ENCODE data around the gene AKAP5. TPM values are rescaled to one million over a fixed set of nuclear protein-coding genes. Genes with fewer than 3 reads are reported as not detected.

The AKAP5 gene
- total RNA-seq, 2 donors from 2014 or later, result 0.51 to 0.82 TPM

DNA sequence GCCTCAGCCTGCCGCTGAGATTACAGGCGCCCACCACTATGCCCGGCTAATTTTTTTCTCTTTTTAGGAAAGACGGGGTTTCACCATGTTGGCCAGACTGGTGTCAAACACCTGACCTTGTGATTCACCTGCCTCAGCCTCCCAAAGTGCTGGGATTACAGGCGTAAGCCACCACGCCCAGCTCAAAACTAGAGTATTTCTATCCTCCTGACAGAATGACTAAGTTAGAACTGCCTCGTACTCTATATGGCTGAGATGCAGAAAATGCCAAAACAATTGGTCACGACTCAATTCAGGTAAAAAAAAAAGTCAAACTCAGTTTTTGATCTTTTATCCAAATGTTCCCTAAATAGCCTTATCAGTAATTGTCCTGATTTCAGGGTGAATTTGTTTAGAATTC lies 11.1 kb downstream of the AKAP5 start:
- Histone ChIP-seq H3K27ac (no peak overlapping the region), H3K36me3 (no peaks in the 10 kb centered on the region), H3K27me3 (replicated peaks; ENCODE audit: insufficient read depth) (no peaks in the 10 kb centered on the region), H3K4me1 (replicated peaks) (no peaks in the 10 kb centered on the region), H3K9me3 (no peaks in the 10 kb centered on the region), H3K4me3 (no peak overlapping the region)
- intact Hi-C loops (cut with DNase I), result loop anchor here (5.0 to 10.0 kb wide), 2 partner anchors 44 to 132 kb away; no protein-coding TSS in a partner anchor
- 95% methylated on average over 8 of the region's 8 CpGs for WGBS
- DNase-seq (ENCODE audit: low spot score), result no peak
- no peak for TF ChIP-seq POLR2A (IDR thresholded peaks at IDR 0.05)
- TF ChIP-seq, protein P1, sequence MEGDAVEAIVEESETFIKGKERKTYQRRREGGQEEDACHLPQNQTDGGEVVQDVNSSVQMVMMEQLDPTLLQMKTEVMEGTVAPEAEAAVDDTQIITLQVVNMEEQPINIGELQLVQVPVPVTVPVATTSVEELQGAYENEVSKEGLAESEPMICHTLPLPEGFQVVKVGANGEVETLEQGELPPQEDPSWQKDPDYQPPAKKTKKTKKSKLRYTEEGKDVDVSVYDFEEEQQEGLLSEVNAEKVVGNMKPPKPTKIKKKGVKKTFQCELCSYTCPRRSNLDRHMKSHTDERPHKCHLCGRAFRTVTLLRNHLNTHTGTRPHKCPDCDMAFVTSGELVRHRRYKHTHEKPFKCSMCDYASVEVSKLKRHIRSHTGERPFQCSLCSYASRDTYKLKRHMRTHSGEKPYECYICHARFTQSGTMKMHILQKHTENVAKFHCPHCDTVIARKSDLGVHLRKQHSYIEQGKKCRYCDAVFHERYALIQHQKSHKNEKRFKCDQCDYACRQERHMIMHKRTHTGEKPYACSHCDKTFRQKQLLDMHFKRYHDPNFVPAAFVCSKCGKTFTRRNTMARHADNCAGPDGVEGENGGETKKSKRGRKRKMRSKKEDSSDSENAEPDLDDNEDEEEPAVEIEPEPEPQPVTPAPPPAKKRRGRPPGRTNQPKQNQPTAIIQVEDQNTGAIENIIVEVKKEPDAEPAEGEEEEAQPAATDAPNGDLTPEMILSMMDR (IDR thresholded peaks at IDR 0.05), result no peak
- TF ChIP-seq POLR2AphosphoS5 (IDR thresholded peaks at IDR 0.05), result no peak

DNA sequence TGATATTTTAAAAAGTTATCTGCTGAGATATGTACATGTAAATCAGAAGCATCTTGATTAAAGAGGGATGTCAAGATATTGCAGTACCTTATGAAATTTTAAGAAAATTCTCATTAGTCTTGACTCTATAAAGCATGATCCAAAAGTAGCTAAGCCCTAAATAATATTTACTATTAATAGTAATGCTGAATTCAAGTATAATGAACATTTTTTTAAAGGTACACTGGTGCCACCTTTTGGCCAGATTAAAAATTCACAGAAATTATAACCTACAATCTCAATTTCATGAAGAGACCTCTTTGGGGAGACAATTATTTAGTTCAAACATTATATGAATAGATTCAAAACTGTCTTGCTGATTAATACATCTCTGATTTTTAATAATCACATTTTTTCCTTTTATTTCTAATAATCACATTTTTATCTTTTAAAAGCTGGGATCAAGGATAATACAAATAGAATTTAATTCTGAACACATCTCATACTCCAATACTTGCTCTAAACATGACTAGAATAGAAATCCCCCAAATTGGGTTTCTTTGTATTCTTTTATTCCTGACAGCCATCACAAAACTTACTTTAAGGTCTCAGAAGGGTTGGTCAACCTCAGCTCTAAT lies 13.4 kb downstream of the AKAP5 start:
- no peaks in the 10 kb centered on the region for H3K9me3 ChIP-seq
- DNase-seq (ENCODE audit: low spot score), result no peak
- H3K36me3 ChIP-seq, result no peaks in the 10 kb centered on the region
- intact Hi-C loops (cut with DNase I), result loop anchor here (5.0 to 10.0 kb wide), 2 partner anchors 46 to 134 kb away; no protein-coding TSS in a partner anchor
- H3K4me3 ChIP-seq, result no peak overlapping the region
- no peaks in the 10 kb centered on the region for H3K27me3 ChIP-seq (replicated peaks; ENCODE audit: insufficient read depth)
- H3K27ac ChIP-seq, result no peak overlapping the region
- H3K4me1 ChIP-seq (replicated peaks), result no peaks in the 10 kb centered on the region
- TF ChIP-seq POLR2A (IDR thresholded peaks at IDR 0.05), result no peak
- TF ChIP-seq, protein P1 (IDR thresholded peaks at IDR 0.05), result peak in 3 of 4 experiments; percentile 29 to 46 (median 45)
- no peak for TF ChIP-seq POLR2AphosphoS5 (IDR thresholded peaks at IDR 0.05)

DNA sequence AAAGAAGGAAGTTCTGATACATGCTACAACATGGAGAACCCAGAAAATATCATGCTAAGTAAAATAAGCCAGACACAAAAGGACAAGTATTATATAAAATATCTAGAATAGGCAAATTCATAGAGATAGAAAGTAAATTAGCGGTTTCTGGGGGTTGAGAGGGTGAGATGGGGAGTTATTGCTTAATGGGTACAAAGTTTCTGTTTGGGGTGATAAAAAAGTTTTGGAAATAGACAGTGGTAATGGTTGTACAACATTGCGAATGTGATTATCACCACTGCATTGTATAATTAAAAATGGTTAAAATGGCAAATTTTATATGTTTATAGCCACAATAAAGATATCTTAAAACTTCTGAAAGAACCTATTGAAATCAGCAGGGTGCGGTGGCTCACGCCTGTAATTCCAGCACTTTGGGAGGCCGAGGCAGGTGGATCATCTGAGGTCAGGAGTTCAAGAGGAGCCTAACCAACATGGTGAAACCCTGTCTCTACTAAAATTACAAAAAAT lies 23.3 kb downstream of the AKAP5 start:
- no peaks in the 10 kb centered on the region for H3K27me3 ChIP-seq (replicated peaks; ENCODE audit: insufficient read depth)
- no peaks in the 10 kb centered on the region for H3K4me1 ChIP-seq (replicated peaks)
- no peak for DNase-seq (ENCODE audit: low spot score)
- H3K27ac ChIP-seq, result no peak overlapping the region
- H3K4me3 ChIP-seq, result no peak overlapping the region
- TF ChIP-seq, protein P1 (IDR thresholded peaks at IDR 0.05), result no peak
- TF ChIP-seq POLR2AphosphoS5 (IDR thresholded peaks at IDR 0.05) (no peak), POLR2A (IDR thresholded peaks at IDR 0.05) (no peak)
- peaks cover 0 to 6% of the 10 kb centered on the region in 2 donors for H3K36me3 ChIP-seq
- H3K9me3 ChIP-seq, result no peaks in the 10 kb centered on the region
- intact Hi-C loops (cut with DNase I), result no loop called here
- WGBS, result 96% methylated on average over 5 of the region's 5 CpGs

DNA sequence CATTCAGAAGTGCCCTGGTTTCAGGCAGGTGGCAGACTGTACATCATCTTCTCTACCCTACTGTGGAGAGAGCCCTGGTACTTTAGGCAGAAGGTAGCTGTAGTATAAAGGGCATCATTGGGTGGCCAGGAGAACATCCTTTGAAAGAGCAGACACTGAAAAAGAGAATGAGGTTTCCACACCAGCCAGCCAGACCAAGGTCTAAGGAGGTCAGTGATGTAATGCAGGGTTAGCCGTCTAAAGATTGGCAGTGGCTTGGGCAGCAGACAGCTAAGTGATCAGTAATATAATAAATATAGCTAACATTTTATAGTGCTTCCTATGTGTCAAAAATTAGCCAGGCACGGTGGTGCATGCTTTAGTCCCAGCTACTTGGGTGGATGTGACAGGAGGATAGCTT lies 26.3 kb downstream of the AKAP5 start:
- Histone ChIP-seq H3K27me3 (replicated peaks; ENCODE audit: insufficient read depth) (no peaks in the 10 kb centered on the region), H3K9me3 (no peaks in the 10 kb centered on the region), H3K4me1 (replicated peaks) (no peaks in the 10 kb centered on the region), H3K36me3 (peaks cover 0 to 6% of the 10 kb centered on the region in 2 donors), H3K4me3 (no peak overlapping the region), H3K27ac (no peak overlapping the region)
- DNase-seq (ENCODE audit: low spot score), result no peak
- no peak for TF ChIP-seq POLR2A (IDR thresholded peaks at IDR 0.05)
- TF ChIP-seq POLR2AphosphoS5 (IDR thresholded peaks at IDR 0.05), result no peak
- TF ChIP-seq, protein P1 (IDR thresholded peaks at IDR 0.05), result no peak
- intact Hi-C loops (cut with DNase I), result no loop called here
- 90% methylated on average over 2 of the region's 2 CpGs for WGBS

DNA sequence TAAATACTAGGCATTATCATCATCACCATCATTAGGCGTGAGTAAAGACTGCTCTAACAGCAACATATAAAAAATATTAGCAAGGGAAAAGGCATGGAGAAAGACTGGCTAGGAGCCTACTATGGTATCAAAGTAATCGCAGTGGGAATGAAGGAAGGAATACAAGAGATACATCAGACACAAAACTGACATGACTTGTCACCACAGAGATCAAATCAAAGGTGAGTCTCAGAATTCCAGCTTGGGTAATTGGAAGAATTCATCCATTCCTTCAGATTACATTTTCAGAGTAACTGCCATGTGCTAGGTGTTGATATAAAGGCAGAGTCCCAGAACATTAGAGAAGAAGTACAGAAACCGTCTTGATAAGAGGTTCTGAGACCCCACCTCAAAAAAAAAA lies 28.2 kb downstream of the AKAP5 start:
- Histone ChIP-seq H3K27ac (no peak overlapping the region), H3K4me1 (replicated peaks) (no peaks in the 10 kb centered on the region), H3K9me3 (no peaks in the 10 kb centered on the region), H3K4me3 (no peak overlapping the region), H3K27me3 (replicated peaks; ENCODE audit: insufficient read depth) (no peaks in the 10 kb centered on the region), H3K36me3 (no peaks in the 10 kb centered on the region)
- intact Hi-C loops (cut with DNase I), result no loop called here
- 88% methylated on average over 3 of the region's 3 CpGs for WGBS
- no peak for TF ChIP-seq POLR2AphosphoS5 (IDR thresholded peaks at IDR 0.05)
- TF ChIP-seq POLR2A (IDR thresholded peaks at IDR 0.05), result no peak
- TF ChIP-seq, protein P1 (IDR thresholded peaks at IDR 0.05), result no peak
- DNase-seq (ENCODE audit: low spot score), result no peak
